Activated CD8-positive, alpha-beta T cell treated with anti-CD3 and anti-CD28 coated beads for 36 hours (primary cell): ENCODE results near the gene P3H2. TPM values are rescaled to one million over a fixed set of nuclear protein-coding genes. Genes with fewer than 3 reads are reported as not detected.

Source experiments
- ATAC-seq: fragments of 200-7000 bp; cut with Tn5 transposase; one replicate; pipeline ENCODE4 v1.10.0; 2021; ENCODE audit warnings: mild to moderate bottlenecking, moderate library complexity
- CTCF ChIA-PET: fragments of 350-600 bp; sonication (Branson Sonifier 250); formaldehyde crosslinking; loops from one replicate; lab custom pipeline; 2021; ENCODE audit warnings: antibody characterized with exemption; lab: Charles Lee
- POLR2A ChIA-PET: fragments of 350-600 bp; sonication (Branson Sonifier 250); formaldehyde crosslinking; loops from one replicate; lab custom pipeline; 2021; ENCODE audit warnings: antibody characterized with exemption; lab: Charles Lee
- DNase-seq: peaks from one replicate; pipeline ENCODE4 v3.0.0-alpha.2; 2020
- H3K27ac Mint-ChIP-seq: one replicate; pipeline ENCODE4 v1.8.0; 2021; ENCODE audit warnings: mild to moderate bottlenecking, mixed read lengths
- H3K27me3 Mint-ChIP-seq: one replicate; pipeline ENCODE4 v1.8.0; 2021; ENCODE audit warnings: mixed read lengths
- H3K36me3 Mint-ChIP-seq: one replicate; pipeline ENCODE4 v1.8.0; 2021; ENCODE audit warnings: low read depth, mixed read lengths
- H3K4me1 Mint-ChIP-seq: one replicate; pipeline ENCODE4 v1.8.0; 2021; ENCODE audit warnings: low read depth, mixed read lengths
- H3K4me3 Mint-ChIP-seq: one replicate; pipeline ENCODE4 v1.8.0; 2021; ENCODE audit warnings: mild to moderate bottlenecking, moderate library complexity, mixed read lengths
- H3K9me3 Mint-ChIP-seq: one replicate; pipeline ENCODE4 v1.8.0; 2021; ENCODE audit warnings: mixed read lengths
- CTCF ChIP-seq: fragments of 200-600 bp; IDR thresholded peaks from one replicate; pipeline ENCODE4 v1.8.0; 2022; ENCODE audit warnings: antibody characterized with exemption, mild to moderate bottlenecking
- intact Hi-C: fragments of 100-400 bp; cut with micrococcal nuclease; formaldehyde crosslinking; loops from one replicate; pipeline ENCODE4 v1.10.0; 2022
- total RNA-seq, 2 experiments: library from RNA; stranded (reverse); gene quantifications; one replicate each; pipeline ENCODE4 v1.2.3, GENCODE V29; 2021

The P3H2 gene
- total RNA-seq, 2 experiments from 2014 or later = not detected

GRCh38 chr3:189907803-189908202 is 212.9 kb downstream of the P3H2 start:
- DNase-seq (no peak), ATAC-seq (no peak)
- Mint-ChIP-seq H3K4me1 (no peaks in the 10 kb centered on the region), H3K27ac (no peak overlapping the region), H3K36me3 (no peaks in the 10 kb centered on the region), H3K27me3 (peaks cover 1% of the 10 kb centered on the region), H3K4me3 (no peak overlapping the region), H3K9me3 (no peaks in the 10 kb centered on the region)
- CTCF ChIA-PET = interaction anchor here (1.3 kb wide), 1 partner anchor 43 kb away, joined by 3 read pairs; no protein-coding TSS in a partner anchor
- intact Hi-C loops = no loop called here
- no peak for TF ChIP-seq CTCF
- POLR2A ChIA-PET = no interaction called here

Other genes starting within 250 kb of the P3H2 start
- gene CLDN1, start 201.5 kb upstream of the P3H2 start, total RNA-seq = under 1 TPM; 0.58 to 0.77 TPM